Measurements from ENCODE around the gene GPRC5D.

DNA sequence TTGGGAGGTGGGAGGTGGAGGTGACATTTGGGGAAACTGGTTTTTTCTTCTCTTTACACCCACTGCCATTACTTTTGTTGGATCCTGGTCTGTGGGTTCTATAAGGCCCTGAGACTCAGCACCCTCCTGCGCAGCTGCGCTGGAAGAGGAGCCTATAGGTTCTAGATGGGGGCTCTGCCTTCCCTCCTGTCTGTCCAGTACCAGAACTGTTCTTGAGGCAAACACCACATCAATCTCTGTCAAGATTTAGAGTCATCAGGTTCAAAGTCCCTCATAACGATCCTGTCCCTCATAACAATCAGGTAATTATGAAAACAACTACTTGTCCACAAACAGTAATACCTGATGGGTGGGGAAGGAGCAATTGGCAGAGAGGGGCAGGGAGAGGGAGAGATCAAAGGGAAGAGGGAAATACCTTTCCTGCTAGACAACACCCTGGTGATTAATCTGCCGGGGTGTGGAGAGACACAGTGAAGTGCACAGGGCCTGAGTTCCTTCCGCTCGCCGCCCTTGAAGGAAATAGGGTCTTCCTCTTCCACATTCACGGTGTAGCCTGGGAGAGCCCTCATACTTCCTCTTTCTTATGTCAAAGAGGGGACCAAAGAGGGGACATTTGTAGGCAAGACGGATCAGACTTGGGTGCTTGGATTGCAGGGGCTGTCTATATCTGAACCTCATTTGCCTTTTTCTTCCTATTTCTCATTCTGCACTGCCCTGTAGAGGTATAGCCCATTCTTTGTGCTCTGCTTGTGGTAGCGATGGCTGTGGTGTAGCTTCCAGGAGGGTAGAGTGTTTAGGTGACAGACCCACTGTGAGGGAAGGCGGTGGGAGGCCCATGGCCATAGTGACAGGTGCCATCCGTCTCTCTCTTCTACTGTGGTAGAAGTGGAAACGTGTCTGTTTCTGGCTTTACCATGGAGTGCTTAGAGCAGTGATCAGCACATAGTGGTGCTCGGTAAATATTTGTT lies 48.0 kb downstream of the GPRC5D start:
- TF ChIP-seq CTCF (conservative IDR thresholded peaks at IDR 0.05) = no peak
- no peak for TF ChIP-seq EZH2 (IDR thresholded peaks at IDR 0.05; ENCODE audit: low read depth)
